Gastroesophageal sphincter (tissue), 3 donors: ENCODE data around the gene DCAF11.

Experiments used
- EP300 ChIP-seq: sonication (generic); formaldehyde crosslinking; IDR thresholded peaks from one replicate; pipeline ENCODE4 v1.6.1; 2017; ENCODE audit warnings: antibody characterized with exemption, mild to moderate bottlenecking
- POLR2A ChIP-seq, 2 donors: fragments of 450-650 bp; IDR thresholded peaks; one replicate each; pipeline ENCODE4 v1.6.1; 2017; ENCODE audit warnings: antibody characterized with exemption in 2 of 2, mild to moderate bottlenecking in 2 of 2, moderate library complexity in 1 of 2
- TF ChIP-seq, protein P1 (sequence below), 4 experiments: fragments of 200-600 bp in 2 of 4; fragments of 450-650 bp in 2 of 4; sonication (generic) in 1 of 4; IDR thresholded peaks; one replicate each; pipeline ENCODE4 v1.5.1; 2017 to 2019; ENCODE audit warnings: antibody characterized with exemption in 4 of 4, mild to moderate bottlenecking in 2 of 4, moderate library complexity in 2 of 4

DNA sequence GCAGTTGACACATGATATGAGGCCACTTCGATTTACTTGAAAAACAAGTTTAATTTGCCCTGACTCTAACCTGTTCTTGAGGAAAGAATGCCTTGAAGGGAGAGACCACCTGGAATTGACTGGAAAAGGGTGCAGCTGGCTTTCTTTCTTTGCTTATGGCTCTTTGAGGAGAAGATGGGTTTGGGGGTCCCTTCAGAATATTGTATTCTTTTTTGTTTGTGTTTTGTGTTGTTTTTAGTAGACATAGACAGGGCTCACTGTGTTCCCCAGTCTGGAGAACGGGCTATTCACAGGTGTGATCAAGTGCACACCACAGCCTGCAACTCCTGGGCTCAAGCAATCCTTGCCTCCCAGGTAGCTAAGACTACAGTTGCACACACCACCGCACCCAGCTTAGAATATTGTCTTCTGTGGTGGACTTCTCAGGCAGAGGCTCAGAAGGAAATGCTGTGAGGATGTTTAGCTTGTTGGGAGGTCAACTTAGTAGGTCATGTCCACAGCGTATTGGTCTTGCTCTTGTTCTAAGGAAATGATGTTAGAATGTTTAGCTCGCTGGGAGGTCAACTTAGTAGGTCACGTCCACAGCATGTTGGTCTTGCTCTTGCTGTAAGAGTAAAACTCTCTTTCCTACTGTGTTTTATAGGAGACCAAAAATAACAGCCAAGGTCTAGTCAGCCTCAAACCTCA is 1.7 kb downstream of the DCAF11 start:
- TF ChIP-seq POLR2A (IDR thresholded peaks at IDR 0.05) (no peak), EP300 (no peak)
- TF ChIP-seq, protein P1, sequence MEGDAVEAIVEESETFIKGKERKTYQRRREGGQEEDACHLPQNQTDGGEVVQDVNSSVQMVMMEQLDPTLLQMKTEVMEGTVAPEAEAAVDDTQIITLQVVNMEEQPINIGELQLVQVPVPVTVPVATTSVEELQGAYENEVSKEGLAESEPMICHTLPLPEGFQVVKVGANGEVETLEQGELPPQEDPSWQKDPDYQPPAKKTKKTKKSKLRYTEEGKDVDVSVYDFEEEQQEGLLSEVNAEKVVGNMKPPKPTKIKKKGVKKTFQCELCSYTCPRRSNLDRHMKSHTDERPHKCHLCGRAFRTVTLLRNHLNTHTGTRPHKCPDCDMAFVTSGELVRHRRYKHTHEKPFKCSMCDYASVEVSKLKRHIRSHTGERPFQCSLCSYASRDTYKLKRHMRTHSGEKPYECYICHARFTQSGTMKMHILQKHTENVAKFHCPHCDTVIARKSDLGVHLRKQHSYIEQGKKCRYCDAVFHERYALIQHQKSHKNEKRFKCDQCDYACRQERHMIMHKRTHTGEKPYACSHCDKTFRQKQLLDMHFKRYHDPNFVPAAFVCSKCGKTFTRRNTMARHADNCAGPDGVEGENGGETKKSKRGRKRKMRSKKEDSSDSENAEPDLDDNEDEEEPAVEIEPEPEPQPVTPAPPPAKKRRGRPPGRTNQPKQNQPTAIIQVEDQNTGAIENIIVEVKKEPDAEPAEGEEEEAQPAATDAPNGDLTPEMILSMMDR (IDR thresholded peaks at IDR 0.05): no peak
